GDM1 (cell line): ENCODE measurements around the gene TEX44.
"Not testable (repeated sequence)": the region's sequence is repeated elsewhere in the genome, so short reads cannot be mapped to it uniquely, and the experiment has no call there.

Source experiments
- DNase-seq: peaks from one replicate; lab custom pipeline; 2025; lab: John Stamatoyannopoulos, UW

The TEX44 gene

GRCh38 chr2:231571661-231572191 is 20.9 kb upstream of the TEX44 start:
- no peak for DNase-seq

DNA sequence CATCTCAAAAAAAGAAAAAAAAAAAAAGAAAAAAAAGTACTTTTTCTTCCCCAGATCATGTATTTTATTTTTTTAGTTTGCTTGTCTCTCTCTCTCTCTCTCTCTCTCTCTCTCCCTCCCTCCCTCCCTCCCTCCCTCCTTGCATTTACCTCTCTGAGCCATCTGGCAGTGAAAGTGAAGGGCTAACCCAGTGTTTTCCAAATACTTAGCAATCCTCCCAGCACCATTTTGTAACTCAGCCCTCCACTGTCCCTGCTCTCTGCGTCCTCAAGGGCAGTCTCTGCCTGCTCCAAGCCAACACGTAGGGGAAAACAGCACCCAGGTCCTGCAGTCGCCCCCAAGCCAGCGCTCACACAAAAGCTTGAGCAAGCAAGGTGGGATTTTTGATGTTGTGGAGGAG is 19.6 kb upstream of the TEX44 start:
- DNase-seq = no peak

DNA sequence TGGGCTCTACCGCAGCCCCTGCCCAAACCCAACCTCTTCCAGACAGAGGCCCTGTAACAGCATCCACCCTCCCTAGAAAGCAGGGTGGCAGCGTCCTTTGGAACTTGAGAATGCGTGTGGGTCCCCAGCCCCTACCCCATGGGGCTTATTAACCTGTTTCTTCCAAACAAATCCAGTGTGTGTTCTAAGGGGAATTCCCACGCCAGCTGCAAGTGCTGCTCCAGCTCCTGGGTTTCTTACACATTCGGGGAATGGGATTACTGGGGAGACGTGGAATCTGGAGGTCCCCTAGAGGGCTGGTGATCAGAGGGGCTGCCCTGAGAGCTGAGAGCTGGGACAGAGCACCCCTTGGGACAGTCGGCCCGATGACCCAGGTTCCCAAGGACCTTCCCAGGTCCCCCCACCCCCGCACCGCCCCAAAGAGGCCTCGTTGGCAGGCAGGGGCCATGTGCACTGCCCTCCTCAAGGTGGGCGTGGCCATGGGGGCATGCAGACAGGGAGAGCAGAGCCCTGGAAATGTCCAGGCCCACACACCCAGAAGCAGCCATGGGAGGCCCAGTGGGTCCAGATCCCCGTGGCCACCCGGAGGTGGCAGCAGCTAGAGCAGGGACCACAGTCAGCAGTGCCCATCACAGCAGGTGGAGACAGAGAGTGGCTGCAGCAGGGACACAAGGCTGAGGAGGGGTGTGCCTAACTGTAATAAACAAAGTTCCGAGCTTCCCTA is 18.8 kb upstream of the TEX44 start:
- DNase-seq = no peak

GRCh38 chr2:231575612-231576256 is 16.9 kb upstream of the TEX44 start:
- DNase-seq = no peak

DNA sequence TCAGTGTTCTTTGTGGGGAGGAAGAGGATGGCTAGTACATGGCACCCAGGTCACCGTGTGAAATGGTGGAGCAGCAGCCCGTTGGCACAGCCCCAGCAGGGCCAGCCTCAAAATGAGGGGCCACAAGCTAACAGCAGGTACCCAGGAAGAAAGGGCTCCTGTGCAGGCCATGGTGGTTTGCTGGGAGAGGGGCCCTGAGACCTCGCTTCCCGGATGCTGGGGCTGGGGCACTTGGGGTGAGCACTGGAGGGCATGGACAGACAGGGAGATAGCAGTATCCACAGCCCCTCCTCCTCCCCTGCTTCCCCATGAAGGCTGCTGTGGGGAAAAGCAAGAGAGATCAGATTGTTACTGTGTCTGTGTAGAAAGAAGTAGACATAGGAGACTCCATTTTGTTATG is 16.2 kb upstream of the TEX44 start:
- DNase-seq = no peak

- not testable (repeated sequence) for DNase-seq
These were observed 14.0 kb upstream of the TEX44 start for GRCh38 chr2:231578655-231579054.

- DNase-seq = no peak
These were observed 13.1 kb upstream of the TEX44 start for GRCh38 chr2:231579560-231579959.

- DNase-seq = no peak
These were observed 11.3 kb upstream of the TEX44 start for GRCh38 chr2:231581328-231581727.

- no peak for DNase-seq
These were observed 8.7 kb upstream of the TEX44 start for GRCh38 chr2:231583982-231584381.

DNA sequence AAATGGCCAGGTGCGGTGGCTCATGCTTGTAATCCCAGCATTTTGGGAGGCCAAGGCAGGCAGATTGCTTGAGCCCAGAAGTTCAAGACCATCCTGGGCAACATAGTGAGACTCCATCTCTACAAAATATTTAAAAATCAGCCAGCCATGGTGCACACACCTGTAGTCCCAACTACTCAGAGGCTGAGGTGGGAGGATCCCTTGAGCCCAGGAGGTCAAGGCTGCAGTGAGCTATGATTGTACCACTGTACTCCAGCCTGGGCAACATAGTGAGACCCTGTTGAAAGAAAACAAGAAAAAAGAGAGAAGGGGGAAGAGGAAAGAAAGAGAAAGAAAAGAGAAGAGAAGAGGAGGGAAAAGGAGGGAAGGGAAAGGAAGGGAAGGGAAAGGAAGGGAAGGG is 4.9 kb upstream of the TEX44 start:
- not testable (repeated sequence) for DNase-seq

DNA sequence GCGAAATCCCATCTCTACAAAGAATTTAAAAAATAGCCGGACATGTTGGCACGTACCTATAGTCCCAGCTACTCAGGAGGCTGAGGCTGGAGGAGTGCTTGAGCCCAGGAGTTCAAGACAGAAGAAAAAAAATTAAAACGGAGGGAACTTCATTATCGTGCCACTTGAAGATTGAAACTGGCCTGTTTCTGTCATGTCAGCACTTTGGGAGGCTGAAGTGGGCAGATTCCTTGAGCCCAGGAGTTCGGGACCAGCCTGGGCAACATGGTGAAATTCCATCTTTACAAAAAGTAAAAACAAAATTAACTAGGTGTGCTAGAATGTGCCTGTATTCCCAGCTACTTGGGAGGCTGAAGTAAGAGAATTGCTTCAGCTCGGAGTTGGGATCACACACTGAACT is 3.0 kb upstream of the TEX44 start:
- DNase-seq = no peak

DNA sequence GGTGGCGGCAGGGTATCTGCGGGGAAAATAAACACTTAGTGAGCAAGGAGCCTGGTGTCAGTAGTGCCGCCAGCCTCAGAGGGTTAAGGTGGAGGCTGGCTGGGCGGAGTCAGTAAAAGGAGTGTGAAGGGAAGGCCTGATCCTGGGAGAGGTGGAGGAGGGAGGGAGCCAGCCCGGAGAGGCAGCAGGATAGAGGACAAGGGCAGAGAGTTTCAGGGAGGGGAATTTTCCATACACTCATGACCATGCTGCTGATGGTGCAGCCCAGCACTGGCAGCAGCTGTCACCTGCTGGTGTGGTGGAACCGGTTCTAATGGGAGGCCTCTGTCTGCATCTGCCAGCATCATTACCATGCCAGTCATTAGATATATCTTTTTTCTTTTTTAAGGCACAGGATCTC is 2.0 kb upstream of the TEX44 start:
- DNase-seq = no peak

GRCh38 chr2:231593666-231594065 is 1.0 kb downstream of the TEX44 start:
- DNase-seq = no peak

- no peak for DNase-seq
These were observed 4.4 kb downstream of the TEX44 start for GRCh38 chr2:231597014-231597611.

DNA sequence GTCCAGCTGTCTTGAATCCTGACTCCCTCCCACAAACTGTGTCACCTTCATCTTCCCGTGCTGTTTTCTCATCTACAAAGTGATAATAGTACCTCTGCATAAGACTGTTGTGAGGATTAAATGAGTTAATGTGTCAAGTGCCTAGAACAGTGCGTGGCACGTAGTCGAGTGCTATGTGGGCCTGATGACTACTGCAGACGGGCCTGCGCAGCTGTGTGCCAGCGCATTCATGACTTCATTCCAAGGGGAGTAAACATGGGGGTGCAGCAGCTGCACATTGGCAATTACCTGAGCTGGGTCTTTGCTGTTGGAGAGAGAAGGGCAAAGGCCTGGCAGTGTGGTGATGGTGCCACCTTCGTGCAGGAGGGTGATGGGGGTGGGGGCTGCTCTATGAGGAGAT is 5.0 kb downstream of the TEX44 start:
- DNase-seq = no peak

GRCh38 chr2:231600619-231601355 is 8.1 kb downstream of the TEX44 start:
- no peak for DNase-seq

DNA sequence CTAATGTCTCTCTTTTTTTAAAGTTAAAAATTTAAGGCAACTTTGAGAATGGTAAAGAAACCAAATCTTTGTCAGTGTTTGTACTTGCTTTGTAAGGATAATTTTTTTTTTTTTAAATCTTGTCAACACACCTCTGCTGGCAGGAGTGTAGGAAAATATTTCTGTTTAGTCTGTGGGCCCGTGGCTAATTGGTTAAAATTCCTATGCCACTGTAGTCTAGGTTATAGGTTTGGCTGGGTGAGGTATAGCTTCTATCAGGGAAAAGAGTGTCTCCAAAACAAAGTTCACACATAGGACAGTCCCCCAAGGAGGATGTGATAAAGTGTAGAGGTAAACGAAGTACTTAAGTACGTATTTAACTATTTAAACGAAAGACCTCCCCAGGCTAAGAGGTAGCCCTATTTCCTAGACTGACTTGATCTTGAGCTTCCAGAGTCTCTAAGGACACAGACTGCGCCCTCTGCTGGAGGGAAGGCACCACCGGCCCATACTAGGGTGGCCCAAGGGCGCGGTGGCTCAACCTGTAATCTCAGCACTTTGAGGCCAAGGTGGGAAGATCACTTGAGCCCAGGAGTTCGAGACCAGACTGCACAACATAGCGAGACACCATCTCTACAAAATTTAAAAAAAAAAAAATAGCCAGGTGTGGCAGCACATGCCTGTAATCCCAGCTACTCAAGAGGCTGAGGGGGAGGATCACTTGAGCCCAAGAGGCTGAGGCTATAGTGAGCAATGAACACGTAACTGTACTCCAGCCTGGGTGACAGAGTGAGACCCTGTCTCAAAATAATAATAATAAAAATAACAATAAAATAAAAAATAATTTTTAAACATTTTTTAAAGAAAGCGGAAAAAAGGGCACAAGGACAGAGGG is 8.9 kb downstream of the TEX44 start:
- DNase-seq = peak; percentile 57

DNA sequence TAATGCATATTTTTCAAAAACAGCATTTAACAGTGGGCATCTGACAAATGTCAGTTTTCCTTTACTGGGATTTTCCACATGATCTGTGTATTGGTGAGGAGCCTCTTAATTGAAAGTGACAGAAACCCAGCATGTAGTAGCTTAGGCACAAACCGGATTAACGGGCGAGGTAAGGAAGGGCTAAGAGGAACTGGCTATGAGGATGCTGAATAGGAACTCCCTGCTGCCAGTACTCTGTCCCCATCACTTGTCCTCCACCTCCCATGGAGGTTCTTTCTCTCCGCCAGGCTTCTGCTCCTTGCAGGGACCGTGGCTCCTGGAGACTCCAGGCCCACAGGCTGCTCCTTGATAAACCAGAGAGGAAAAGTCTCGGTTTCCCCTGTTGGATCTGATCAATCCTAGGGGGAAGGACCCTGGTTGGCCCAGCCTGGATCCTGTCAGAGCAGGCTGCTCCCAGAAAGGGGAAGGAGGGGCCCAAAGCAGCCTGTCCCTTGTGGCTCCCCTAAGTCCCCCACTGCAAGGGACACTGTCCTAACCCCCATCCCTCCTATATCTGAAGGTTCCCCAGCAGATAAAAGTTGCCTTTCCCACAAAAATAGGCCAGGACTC is 10.3 kb downstream of the TEX44 start:
- no peak for DNase-seq

DNA sequence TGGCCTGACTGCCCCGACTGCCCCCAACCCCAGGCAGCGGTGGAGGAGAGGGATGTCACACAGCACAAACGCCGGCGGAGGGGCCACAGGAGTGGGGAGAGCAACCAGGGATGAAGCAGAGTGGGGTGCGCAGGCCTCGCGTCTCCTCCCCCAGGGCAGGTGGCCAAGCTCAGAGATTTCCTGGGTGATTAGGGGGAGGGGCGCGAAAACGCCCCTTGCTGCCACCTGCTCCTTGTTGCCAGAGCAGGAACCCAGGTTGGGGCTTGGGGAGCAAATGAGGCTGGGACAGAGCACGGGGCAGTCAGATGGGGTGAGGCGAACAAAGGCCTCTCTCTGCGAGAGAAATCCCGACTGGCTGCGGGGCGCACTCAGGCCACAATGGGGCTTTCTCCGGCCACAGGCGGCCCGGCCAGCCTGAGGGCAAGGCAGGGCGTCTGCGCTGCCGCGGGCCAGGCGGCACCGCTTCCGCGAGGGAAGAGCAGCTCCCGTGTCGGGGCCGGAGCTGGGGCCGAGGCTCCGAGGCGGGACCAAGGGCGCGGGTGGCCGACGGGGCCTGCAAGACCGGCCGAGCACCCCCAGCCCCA is 11.5 kb downstream of the TEX44 start:
- DNase-seq = no peak

DNA sequence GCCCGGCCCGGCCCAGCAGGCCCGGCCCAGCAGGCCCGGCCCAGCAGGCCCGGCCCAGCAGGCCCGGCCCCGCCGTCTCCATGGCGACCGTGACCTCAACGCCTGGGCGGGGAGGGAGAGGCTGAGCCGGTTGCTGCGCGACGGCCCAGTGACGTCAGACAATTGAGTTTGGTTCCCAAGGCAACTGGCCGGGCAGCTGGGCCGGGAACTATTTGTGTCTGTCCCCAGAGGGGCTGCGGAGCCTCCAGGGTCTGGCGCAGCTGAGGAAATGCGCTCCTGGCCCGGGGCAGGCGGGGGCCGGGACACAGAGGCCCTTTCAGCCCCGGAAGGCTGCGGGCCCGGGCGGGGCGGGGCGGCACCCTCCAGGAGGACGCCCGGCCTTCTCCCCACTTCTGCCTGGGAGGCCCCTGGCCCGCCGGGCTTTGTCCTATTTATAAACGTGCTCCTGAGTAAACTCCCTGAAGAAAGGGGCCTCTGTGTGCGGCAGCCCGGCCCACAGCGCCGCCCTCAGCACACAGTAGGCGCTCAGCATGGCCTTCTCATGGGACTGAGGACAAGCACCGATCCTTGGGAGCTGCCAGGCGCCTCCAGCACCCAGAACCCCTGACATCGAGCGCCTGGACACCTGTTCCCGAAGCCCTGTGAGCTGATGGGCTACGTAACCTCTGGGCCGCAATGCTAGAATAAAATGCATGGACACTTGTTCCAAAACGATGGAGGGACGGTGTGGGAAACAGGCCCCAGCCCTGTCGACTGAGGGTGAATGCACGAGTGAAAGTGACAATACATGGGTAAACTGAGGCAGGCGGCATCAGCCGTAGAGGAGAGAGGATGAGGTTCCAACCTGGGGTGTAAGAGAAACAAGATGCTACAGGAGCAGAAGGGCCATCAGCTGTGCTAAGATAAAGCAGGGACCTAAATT is 12.3 kb downstream of the TEX44 start:
- DNase-seq = peak; percentile 22
